Stimulated activated CD4-positive, alpha-beta T cell treated with anti-CD3 and anti-CD28 coated beads, TNF-alpha, amount 100 ng/mL, for 1 hour (primary cell): ENCODE results near the gene PPP2R5D.

ENCODE experiments used
- DNase-seq, 3 donors: peaks; one replicate each; pipeline ENCODE4 v3.0.0-alpha.2; 2020; ENCODE audit warnings: low read depth in 3 of 3, low spot score in 1 of 3

The PPP2R5D gene

DNA sequence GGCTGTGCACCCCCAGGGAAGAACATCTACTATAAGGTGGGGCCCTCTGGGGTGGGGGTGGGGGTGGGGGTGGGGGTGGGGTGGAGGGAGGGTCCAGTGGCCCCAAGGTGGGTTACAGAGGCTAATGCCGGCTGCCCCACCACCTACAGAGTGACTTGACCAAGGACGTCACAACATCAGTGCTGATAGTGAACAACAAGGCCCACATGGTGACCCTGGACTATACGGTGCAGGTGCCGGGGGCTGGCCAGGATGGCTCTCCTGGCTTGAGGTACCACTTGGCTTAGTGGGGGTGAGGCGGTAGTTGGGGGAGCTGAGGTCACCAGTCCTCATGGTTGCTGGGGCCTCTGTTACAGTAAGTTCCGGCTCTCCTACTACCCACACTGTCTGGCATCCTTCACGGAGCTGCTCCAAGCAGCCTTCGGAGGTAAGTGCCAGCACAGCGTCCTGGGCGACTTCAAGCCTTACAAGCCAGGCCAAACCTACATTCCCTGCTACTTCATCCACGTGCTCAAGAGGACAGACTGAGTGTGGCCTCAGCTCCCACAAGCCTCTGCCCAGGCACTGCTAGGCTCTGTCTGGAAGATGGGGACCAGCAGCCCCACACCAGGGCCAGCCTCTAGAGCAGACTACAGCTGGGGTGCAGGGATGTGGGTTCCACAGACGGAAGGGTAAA, 21.1 kb upstream of the PPP2R5D start:
- DNase-seq = no peak

- DNase-seq = no peak
Measured at GRCh38 chr6:42963855-42964605, 20.3 kb upstream of the PPP2R5D start.

- no peak for DNase-seq
Measured at GRCh38 chr6:42966571-42966970, 17.8 kb upstream of the PPP2R5D start.

- DNase-seq = no peak
Measured at GRCh38 chr6:42967228-42967627, 17.1 kb upstream of the PPP2R5D start.

- DNase-seq = no peak
Measured at GRCh38 chr6:42968126-42968701, 16.2 kb upstream of the PPP2R5D start.

- DNase-seq = no peak
Measured at GRCh38 chr6:42968783-42969182, 15.6 kb upstream of the PPP2R5D start.

GRCh38 chr6:42969431-42969830, 14.9 kb upstream of the PPP2R5D start:
- DNase-seq = no peak

GRCh38 chr6:42969934-42970333, 14.4 kb upstream of the PPP2R5D start:
- DNase-seq = no peak

DNA sequence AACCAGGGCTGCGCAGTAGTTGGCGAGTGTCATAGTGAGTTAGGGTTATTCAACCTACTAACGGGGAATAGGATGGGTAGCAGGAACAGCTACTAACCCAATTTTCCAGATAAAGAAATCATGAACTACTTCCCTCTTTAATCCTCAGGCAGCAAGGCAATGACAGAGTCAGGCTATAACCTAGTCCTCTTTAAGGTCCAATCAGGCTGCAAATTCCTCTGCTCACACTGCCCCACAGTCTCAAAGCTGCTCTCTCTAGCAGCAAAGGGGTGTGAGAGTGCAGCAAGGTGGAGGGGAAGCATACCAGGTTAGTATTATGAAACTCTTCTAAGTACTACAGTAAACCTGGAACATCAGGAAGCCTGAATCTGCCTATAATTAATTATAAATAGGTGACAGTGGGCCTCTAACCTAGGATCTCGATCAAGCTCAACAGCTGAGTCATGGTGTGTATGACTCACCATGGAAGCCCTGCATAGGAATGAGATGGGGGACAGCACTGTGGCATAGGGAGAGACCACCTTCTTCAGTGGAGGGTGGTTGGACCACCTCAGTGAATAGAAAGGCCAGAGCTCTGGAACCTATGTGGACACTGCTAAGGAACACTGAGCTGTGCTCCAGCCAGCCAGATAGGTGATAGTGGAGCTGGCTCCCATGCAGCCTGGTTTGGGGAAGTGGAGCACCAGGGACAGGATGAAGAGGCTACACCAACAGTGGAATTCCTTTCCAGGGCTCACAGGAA, 13.3 kb upstream of the PPP2R5D start:
- no peak for DNase-seq

- DNase-seq = no peak
Measured at GRCh38 chr6:42971746-42972327, 12.5 kb upstream of the PPP2R5D start.

DNA sequence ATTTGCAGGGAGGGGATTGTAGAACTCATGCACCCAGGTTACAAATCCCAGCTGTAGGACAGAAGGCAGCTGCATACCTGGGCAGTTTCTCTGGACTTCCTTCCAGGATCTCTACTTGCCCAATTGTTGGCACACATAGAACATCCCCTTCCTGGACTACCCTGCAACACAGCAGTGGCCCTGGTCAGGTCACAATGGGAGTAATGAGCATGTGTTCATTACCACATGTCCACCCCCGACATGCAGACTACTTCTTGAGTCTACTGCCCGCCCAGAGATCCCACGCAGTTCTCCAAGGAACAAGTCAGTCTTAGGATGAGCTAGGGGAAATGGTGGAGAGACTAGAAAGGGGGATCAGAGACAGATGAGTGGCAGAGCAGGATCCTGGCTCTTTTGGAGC, 10.4 kb upstream of the PPP2R5D start:
- DNase-seq = no peak

DNA sequence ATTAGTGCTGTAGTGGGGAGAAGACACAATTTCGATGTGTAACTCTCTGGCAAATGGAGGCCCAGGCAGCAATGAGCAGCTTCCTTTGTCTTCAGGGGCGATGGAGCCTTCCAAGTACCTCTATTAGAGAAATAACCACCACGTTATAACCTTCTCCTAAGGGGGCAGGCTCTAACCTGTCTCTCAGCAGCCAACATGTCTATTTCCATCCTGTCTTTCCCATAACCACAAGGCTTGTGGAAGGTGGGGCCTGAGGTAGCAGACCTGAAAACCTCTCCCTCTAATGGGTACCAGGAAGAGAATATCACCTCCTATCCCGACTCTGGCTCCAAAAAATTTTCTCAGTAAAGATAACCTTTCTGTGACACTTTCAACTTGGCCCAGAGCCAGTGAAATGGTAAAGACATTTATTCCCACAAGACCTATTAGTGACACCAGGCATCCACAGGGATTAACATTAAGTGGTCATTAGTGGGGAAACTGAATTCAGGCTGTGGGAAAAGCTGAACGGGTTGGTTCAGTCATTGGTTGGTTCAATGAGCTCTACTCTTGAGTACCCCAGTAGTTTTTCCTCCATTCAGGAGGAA, 9.4 kb upstream of the PPP2R5D start:
- no peak for DNase-seq

DNA sequence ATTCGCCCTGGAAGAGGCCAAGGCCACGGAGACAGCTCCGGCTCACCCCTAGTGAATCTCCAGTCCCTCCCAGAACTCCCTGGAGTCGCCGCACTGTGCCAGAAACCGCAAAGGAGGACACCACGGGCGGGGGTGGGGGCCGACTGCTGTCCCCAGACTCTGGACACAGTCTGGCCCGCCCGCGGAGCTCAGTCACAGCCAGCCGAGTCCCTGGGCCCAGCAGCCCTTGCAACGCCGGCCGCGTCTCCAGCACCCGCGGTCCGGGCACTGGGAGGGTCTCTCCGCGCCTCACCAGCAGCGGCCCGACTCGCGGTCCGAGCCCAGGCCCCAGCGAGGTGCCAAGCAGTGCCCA, 5.9 kb upstream of the PPP2R5D start:
- no peak for DNase-seq

DNA sequence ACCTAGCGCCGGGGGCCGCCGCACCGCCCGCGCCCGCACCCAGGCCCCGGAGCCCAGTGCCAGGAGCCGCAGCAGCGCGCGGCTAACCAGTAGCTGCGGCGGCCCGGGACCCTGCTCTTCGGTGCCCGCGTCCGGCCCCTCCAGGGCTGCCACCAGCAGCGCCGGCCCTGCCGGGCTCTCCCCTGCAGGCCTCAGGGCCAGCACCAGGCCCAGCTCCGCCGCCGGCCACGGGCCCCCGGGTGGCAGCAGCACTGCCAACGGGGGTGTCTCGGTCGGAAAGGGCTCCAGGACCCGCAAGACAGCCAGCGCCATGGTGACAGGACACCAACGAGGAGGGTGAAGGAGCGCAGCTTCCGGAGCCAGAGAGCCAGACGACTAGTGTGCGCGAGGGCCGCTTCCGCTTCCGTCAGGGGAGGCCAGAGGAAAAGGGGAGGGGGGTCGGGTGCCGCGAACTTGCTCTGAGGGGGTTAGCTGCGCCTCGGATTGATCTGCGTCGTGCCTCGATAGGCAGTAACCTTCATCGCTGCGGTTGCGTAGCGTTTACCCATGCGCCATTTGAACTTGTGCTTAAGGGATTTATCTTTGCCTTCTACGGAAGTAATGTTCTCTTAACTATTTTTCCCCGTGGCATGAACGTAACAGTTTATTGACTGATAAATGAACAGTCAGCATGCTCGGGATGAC, 5.4 kb upstream of the PPP2R5D start, which contains the start of gene PEX6:
Gene PEX6, minus strand, starts transcription at position 343 of the 684 bp plus-strand sequence. Its CDS starts 31 bp downstream, at position 312.
- peak; percentile 71 to 86 (median 78) for DNase-seq

DNA sequence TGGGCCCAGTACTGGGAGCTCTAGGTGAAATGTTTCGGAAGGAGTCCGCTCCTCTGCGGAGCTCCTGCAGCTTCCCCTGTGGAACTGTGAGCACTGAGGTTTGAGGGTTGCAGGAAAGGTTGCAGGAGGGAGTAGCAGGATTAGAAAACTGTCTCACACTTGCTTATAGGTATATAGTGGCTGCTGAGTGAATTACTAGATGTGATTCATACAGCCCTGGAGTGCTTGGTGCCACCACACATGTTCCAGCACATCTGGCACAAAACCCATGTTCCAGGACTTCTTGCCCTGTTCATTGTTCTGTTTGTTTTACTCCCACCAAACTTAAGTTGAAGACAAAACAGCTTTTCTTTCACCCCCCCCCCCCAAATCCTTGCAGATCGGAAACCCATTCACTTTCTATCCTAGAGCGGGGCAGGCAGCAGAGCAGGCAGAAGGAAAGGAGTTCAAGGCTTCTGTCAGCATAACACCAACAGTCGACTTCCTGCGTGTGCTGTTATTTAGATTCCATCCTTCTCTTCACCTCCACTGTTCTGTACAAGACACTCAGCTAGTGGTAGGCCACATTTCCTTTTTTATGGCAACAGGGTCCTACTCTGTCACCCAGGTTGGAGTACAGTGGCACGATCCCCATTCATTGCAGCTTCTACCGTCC, 4.7 kb upstream of the PPP2R5D start:
- DNase-seq = no peak

- DNase-seq = no peak
Measured at GRCh38 chr6:42981836-42982235, 2.5 kb upstream of the PPP2R5D start.

- no peak for DNase-seq
Measured at GRCh38 chr6:42984924-42985475, 630 bp downstream of the PPP2R5D start.

GRCh38 chr6:42987533-42988451, 3.4 kb downstream of the PPP2R5D start:
- no peak for DNase-seq
